Astrocyte (in vitro differentiated cells and primary cell): ENCODE data around the gene TBC1D24. TPM values are rescaled to one million over a fixed set of nuclear protein-coding genes. Genes with fewer than 3 reads are reported as not detected.
"Not testable (repeated sequence)": the region's sequence is repeated elsewhere in the genome, so short reads cannot be mapped to it uniquely, and the experiment has no call there.

Source experiments
- DNase-seq: peaks from one replicate; pipeline ENCODE4 v3.0.0-alpha.2; 2010; ENCODE audit warnings: low read depth
- FAIRE-seq: peaks from 2 replicates; lab custom pipeline; 2011; peaks lifted over from hg19 to GRCh38; lab: Jason Lieb, UNC
- H2AFZ ChIP-seq: 2 replicates; pipeline ENCODE4 v1.6.0; 2012; ENCODE audit warnings: low read depth, low read length, inconsistent platforms
- H3K27ac ChIP-seq: 2 replicates; pipeline ENCODE4 v1.5.1; 2011; ENCODE audit warnings: low read depth, low read length, inconsistent platforms
- H3K27me3 ChIP-seq: 2 replicates; pipeline ENCODE4 v1.6.0; 2011; ENCODE audit warnings: low read length, inconsistent platforms; ENCODE audit not compliant: insufficient read depth
- H3K36me3 ChIP-seq: 2 replicates; pipeline ENCODE4 v1.5.1; 2011; ENCODE audit warnings: low read length, inconsistent platforms; ENCODE audit not compliant: insufficient read depth
- H3K4me1 ChIP-seq: 2 replicates; pipeline ENCODE4 v1.5.1; 2011; ENCODE audit warnings: low read length, inconsistent platforms; ENCODE audit not compliant: insufficient read depth
- H3K4me2 ChIP-seq: 2 replicates; pipeline ENCODE4 v1.6.0; 2012; ENCODE audit warnings: low read length, inconsistent platforms
- H3K4me3 ChIP-seq: 2 replicates; pipeline ENCODE4 v1.5.1; 2011; ENCODE audit warnings: low read depth, mild to moderate bottlenecking, low read length, inconsistent platforms; ENCODE audit not compliant: insufficient read depth
- H3K79me2 ChIP-seq: 2 replicates; pipeline ENCODE4 v1.6.0; 2012; ENCODE audit warnings: mild to moderate bottlenecking, low read length, inconsistent platforms; ENCODE audit not compliant: insufficient read depth
- H3K9ac ChIP-seq: 2 replicates; pipeline ENCODE4 v1.6.0; 2012; ENCODE audit warnings: mild to moderate bottlenecking, low read length, inconsistent platforms
- H3K9me3 ChIP-seq: 2 replicates; pipeline ENCODE4 v1.5.1; 2012; ENCODE audit warnings: low read depth, mild to moderate bottlenecking, low read length, inconsistent platforms; ENCODE audit not compliant: insufficient read depth
- H4K20me1 ChIP-seq: 2 replicates; pipeline ENCODE4 v1.6.0; 2012; ENCODE audit warnings: low read length, inconsistent platforms; ENCODE audit not compliant: insufficient read depth
- H3K27ac Mint-ChIP-seq: one replicate; pipeline ENCODE4 v1.8.0; 2021; ENCODE audit warnings: mild to moderate bottlenecking, mixed read lengths; ENCODE audit not compliant: unreplicated experiment
- H3K27me3 Mint-ChIP-seq: one replicate; pipeline ENCODE4 v1.8.0; 2021; ENCODE audit warnings: low read depth, mixed read lengths; ENCODE audit not compliant: unreplicated experiment
- H3K36me3 Mint-ChIP-seq: one replicate; pipeline ENCODE4 v1.8.0; 2021; ENCODE audit warnings: low read depth, mixed read lengths; ENCODE audit not compliant: unreplicated experiment
- H3K4me1 Mint-ChIP-seq: one replicate; pipeline ENCODE4 v1.8.0; 2021; ENCODE audit warnings: low read depth, mixed read lengths; ENCODE audit not compliant: unreplicated experiment
- H3K4me3 Mint-ChIP-seq: one replicate; pipeline ENCODE4 v1.8.0; 2021; ENCODE audit warnings: mild to moderate bottlenecking, moderate library complexity, mixed read lengths; ENCODE audit not compliant: unreplicated experiment
- H3K9me3 Mint-ChIP-seq: one replicate; pipeline ENCODE4 v1.8.0; 2021; ENCODE audit warnings: mild to moderate bottlenecking, mixed read lengths; ENCODE audit not compliant: unreplicated experiment
- CTCF ChIP-seq: IDR thresholded peaks from 2 replicates; pipeline ENCODE4 v1.5.1; 2011; ENCODE audit warnings: low read depth, mild to moderate bottlenecking, inconsistent platforms, low read length, moderate library complexity; ENCODE audit not compliant: insufficient read depth
- EZH2 ChIP-seq: IDR thresholded peaks from 2 replicates; pipeline ENCODE4 v1.6.1; 2012; ENCODE audit warnings: mild to moderate bottlenecking, low read length, inconsistent platforms; ENCODE audit not compliant: insufficient read depth
- total RNA-seq: library from RNA; stranded (reverse); gene quantifications from 2 replicates; pipeline ENCODE4 v1.2.1, GENCODE V29; 2021

The TBC1D24 gene
- total RNA-seq, 1 donor from 2014 or later = 13.4 TPM

- Mint-ChIP-seq H3K27ac (no peak overlapping the region), H3K4me1 (peaks cover 6% of the 10 kb centered on the region), H3K27me3 (no peaks in the 10 kb centered on the region), H3K36me3 (peaks cover 10% of the 10 kb centered on the region), H3K9me3 (no peaks in the 10 kb centered on the region), H3K4me3 (no peak overlapping the region)
- Histone ChIP-seq H3K79me2 (peaks cover 51% of the 10 kb centered on the region), H3K4me1 (peaks cover 11% of the 10 kb centered on the region), H2AFZ (no peak overlapping the region), H3K27ac (no peak overlapping the region), H3K9me3 (no peaks in the 10 kb centered on the region), H4K20me1 (peaks cover 21% of the 10 kb centered on the region), H3K4me3 (no peak overlapping the region), H3K4me2 (no peak overlapping the region), H3K9ac (no peak overlapping the region), H3K27me3 (no peaks in the 10 kb centered on the region), H3K36me3 (peaks cover 10% of the 10 kb centered on the region)
- DNase-seq (no peak), FAIRE-seq (no peak)
- TF ChIP-seq CTCF (no peak), EZH2 (no peak)
These were observed 42.0 kb upstream of the TBC1D24 start for GRCh38 chr16:2432801-2433505.

- H3K4me3 Mint-ChIP-seq, H3K27ac Mint-ChIP-seq, DNase-seq, FAIRE-seq, H3K27ac ChIP-seq, H3K4me2 ChIP-seq, H3K27me3 Mint-ChIP-seq, H3K9me3 Mint-ChIP-seq, H3K27me3 ChIP-seq, H2AFZ ChIP-seq, H3K4me1 Mint-ChIP-seq, H3K4me3 ChIP-seq, H3K4me1 ChIP-seq, H3K9ac ChIP-seq, H3K9me3 ChIP-seq: not testable (repeated sequence)
- Histone ChIP-seq H3K36me3 (peaks cover 10% of the 10 kb centered on the region), H3K79me2 (peaks cover 42% of the 10 kb centered on the region), H4K20me1 (peaks cover 16% of the 10 kb centered on the region)
- peaks cover 21% of the 10 kb centered on the region for H3K36me3 Mint-ChIP-seq
These were observed 39.7 kb upstream of the TBC1D24 start for GRCh38 chr16:2435236-2435635.

GRCh38 chr16:2436110-2436509, 38.8 kb upstream of the TBC1D24 start:
- H3K27me3 Mint-ChIP-seq = no peaks in the 10 kb centered on the region
- peaks cover under 1% of the 10 kb centered on the region for H3K4me1 ChIP-seq
- no peaks in the 10 kb centered on the region for H3K9me3 Mint-ChIP-seq
- DNase-seq (no peak), FAIRE-seq (no peak)
- H3K27me3 ChIP-seq = no peaks in the 10 kb centered on the region
- no peak overlapping the region for H3K4me2 ChIP-seq
- H3K4me3 ChIP-seq = no peak overlapping the region
- H3K27ac ChIP-seq = no peak overlapping the region
- H3K27ac Mint-ChIP-seq = no peak overlapping the region
- peaks cover 13% of the 10 kb centered on the region for H4K20me1 ChIP-seq
- H3K9me3 ChIP-seq = no peaks in the 10 kb centered on the region
- no peak overlapping the region for H3K4me3 Mint-ChIP-seq
- no peak overlapping the region for H3K9ac ChIP-seq
- no peaks in the 10 kb centered on the region for H3K4me1 Mint-ChIP-seq
- H3K36me3 ChIP-seq = peaks cover 12% of the 10 kb centered on the region
- no peak for TF ChIP-seq CTCF
- no peak for TF ChIP-seq EZH2
- peaks cover 33% of the 10 kb centered on the region for H3K79me2 ChIP-seq
- H2AFZ ChIP-seq = no peak overlapping the region
- H3K36me3 Mint-ChIP-seq = peaks cover 21% of the 10 kb centered on the region
